Measurements from ENCODE around the gene DHDH.

DHDH gene

GRCh38 chr19:48946463-48947257, 13.2 kb downstream of the DHDH start:
- Mint-ChIP-seq H3K4me1 (ENCODE audit: low read depth) (peaks cover 8% of the 10 kb centered on the region), H3K9me3 (peaks cover 22% of the 10 kb centered on the region)
- intact Hi-C loops (cut with micrococcal nuclease) = no loop called here

GRCh38 chr19:48947258-48947542, 13.7 kb downstream of the DHDH start:
- intact Hi-C loops (cut with micrococcal nuclease) = no loop called here
- H3K27ac Mint-ChIP-seq = no peak overlapping the region
- peaks cover 8% of the 10 kb centered on the region for H3K27me3 Mint-ChIP-seq
- peaks cover 22% of the 10 kb centered on the region for H3K9me3 Mint-ChIP-seq
- H3K4me1 Mint-ChIP-seq (ENCODE audit: low read depth) = peaks cover 8% of the 10 kb centered on the region
- H3K4me3 Mint-ChIP-seq = no peak overlapping the region
- H3K36me3 Mint-ChIP-seq (ENCODE audit: low read depth) = no peaks in the 10 kb centered on the region

More at GRCh38 chr19:48946463-48947257, 13.2 kb downstream of the DHDH start:
- H3K27ac Mint-ChIP-seq = no peak overlapping the region
- no peak overlapping the region for H3K4me3 Mint-ChIP-seq
- H3K36me3 Mint-ChIP-seq (ENCODE audit: low read depth) = no peaks in the 10 kb centered on the region
- H3K27me3 Mint-ChIP-seq = peaks cover 3% of the 10 kb centered on the region

- intact Hi-C loops (cut with micrococcal nuclease) = no loop called here
- Mint-ChIP-seq H3K4me3 (no peak overlapping the region), H3K36me3 (ENCODE audit: low read depth) (peaks cover 2% of the 10 kb centered on the region), H3K27ac (peak overlapping the region; percentile 32), H3K9me3 (peaks cover 22% of the 10 kb centered on the region), H3K27me3 (peaks cover 8% of the 10 kb centered on the region), H3K4me1 (ENCODE audit: low read depth) (peaks cover 25% of the 10 kb centered on the region)
Measured at GRCh38 chr19:48950159-48950558, 16.7 kb downstream of the DHDH start.

GRCh38 chr19:48950830-48951519, 17.5 kb downstream of the DHDH start:
- H3K4me1 Mint-ChIP-seq (ENCODE audit: low read depth) = peaks cover 32% of the 10 kb centered on the region
- intact Hi-C loops (cut with micrococcal nuclease) = no loop called here

GRCh38 chr19:48953141-48953540, 19.6 kb downstream of the DHDH start:
- Mint-ChIP-seq H3K27ac (peak overlapping the region; percentile 62), H3K4me1 (ENCODE audit: low read depth) (peaks cover 54% of the 10 kb centered on the region)
- intact Hi-C loops (cut with micrococcal nuclease) = no loop called here

More at GRCh38 chr19:48950830-48951519, 17.5 kb downstream of the DHDH start:
- Mint-ChIP-seq H3K4me3 (no peak overlapping the region), H3K36me3 (ENCODE audit: low read depth) (peaks cover 10% of the 10 kb centered on the region), H3K27ac (no peak overlapping the region), H3K9me3 (peaks cover 22% of the 10 kb centered on the region), H3K27me3 (peaks cover 8% of the 10 kb centered on the region)

GRCh38 chr19:48953990-48954594, 20.6 kb downstream of the DHDH start:
- peaks cover 8% of the 10 kb centered on the region for H3K27me3 Mint-ChIP-seq

More at GRCh38 chr19:48953141-48953540, 19.6 kb downstream of the DHDH start:
- peaks cover 10% of the 10 kb centered on the region for H3K9me3 Mint-ChIP-seq
- peaks cover 8% of the 10 kb centered on the region for H3K27me3 Mint-ChIP-seq
- no peak overlapping the region for H3K4me3 Mint-ChIP-seq
- peaks cover 32% of the 10 kb centered on the region for H3K36me3 Mint-ChIP-seq (ENCODE audit: low read depth)

GRCh38 chr19:48954595-48955307, 21.3 kb downstream of the DHDH start, which contains the start of gene BAX:
TSS of gene BAX (plus strand) at chr19:48954875. CDS start at chr19:48954929, 54 bp downstream.
- H3K4me1 Mint-ChIP-seq (ENCODE audit: low read depth) = peaks cover 69% of the 10 kb centered on the region
- H3K4me3 Mint-ChIP-seq = peak within 1 kb of the TSS; percentile 85
- H3K27ac Mint-ChIP-seq = peak within 1 kb of the TSS; percentile 87
- intact Hi-C loops (cut with micrococcal nuclease) = no loop called here
- peaks cover 8% of the 10 kb centered on the region for H3K27me3 Mint-ChIP-seq
- H3K9me3 Mint-ChIP-seq = no peaks in the 10 kb centered on the region
- peaks cover 43% of the 10 kb centered on the region for H3K36me3 Mint-ChIP-seq (ENCODE audit: low read depth)

More at GRCh38 chr19:48953990-48954594, 20.6 kb downstream of the DHDH start:
- peaks cover 64% of the 10 kb centered on the region for H3K4me1 Mint-ChIP-seq (ENCODE audit: low read depth)
- H3K36me3 Mint-ChIP-seq (ENCODE audit: low read depth) = peaks cover 41% of the 10 kb centered on the region
- intact Hi-C loops (cut with micrococcal nuclease) = no loop called here
- H3K27ac Mint-ChIP-seq = peak overlapping the region; percentile 87
- H3K4me3 Mint-ChIP-seq = peak overlapping the region; percentile 85
- H3K9me3 Mint-ChIP-seq = peaks cover under 1% of the 10 kb centered on the region

- Mint-ChIP-seq H3K36me3 (ENCODE audit: low read depth) (peaks cover 44% of the 10 kb centered on the region), H3K4me3 (peak overlapping the region; percentile 85), H3K27ac (peak overlapping the region; percentile 87), H3K27me3 (peaks cover 8% of the 10 kb centered on the region), H3K4me1 (ENCODE audit: low read depth) (peaks cover 62% of the 10 kb centered on the region), H3K9me3 (no peaks in the 10 kb centered on the region)
- intact Hi-C loops (cut with micrococcal nuclease) = no loop called here
Measured at GRCh38 chr19:48955308-48955958, 21.9 kb downstream of the DHDH start.

- H3K9me3 Mint-ChIP-seq = no peaks in the 10 kb centered on the region
- no peak overlapping the region for H3K27ac Mint-ChIP-seq
- H3K27me3 Mint-ChIP-seq = no peaks in the 10 kb centered on the region
- H3K36me3 Mint-ChIP-seq (ENCODE audit: low read depth) = peaks cover 69% of the 10 kb centered on the region
- intact Hi-C loops (cut with micrococcal nuclease) = no loop called here
- H3K4me1 Mint-ChIP-seq (ENCODE audit: low read depth) = peaks cover 85% of the 10 kb centered on the region
- H3K4me3 Mint-ChIP-seq = no peak overlapping the region
Measured at GRCh38 chr19:48958006-48958405, 24.5 kb downstream of the DHDH start.

- H3K4me3 Mint-ChIP-seq = no peak overlapping the region
- no peaks in the 10 kb centered on the region for H3K9me3 Mint-ChIP-seq
- H3K36me3 Mint-ChIP-seq (ENCODE audit: low read depth) = peaks cover 85% of the 10 kb centered on the region
- H3K27ac Mint-ChIP-seq = peak overlapping the region; percentile 71
- intact Hi-C loops (cut with micrococcal nuclease) = no loop called here
- H3K27me3 Mint-ChIP-seq = no peaks in the 10 kb centered on the region
- H3K4me1 Mint-ChIP-seq (ENCODE audit: low read depth) = peaks cover 87% of the 10 kb centered on the region
Measured at GRCh38 chr19:48959341-48960239, 26.1 kb downstream of the DHDH start.

GRCh38 chr19:48961051-48961649, 27.7 kb downstream of the DHDH start:
- H3K4me1 Mint-ChIP-seq (ENCODE audit: low read depth) = peaks cover 78% of the 10 kb centered on the region
- H3K27ac Mint-ChIP-seq = peak overlapping the region; percentile 98
- peak overlapping the region; percentile 2 for H3K4me3 Mint-ChIP-seq
- no peaks in the 10 kb centered on the region for H3K9me3 Mint-ChIP-seq
- H3K27me3 Mint-ChIP-seq = no peaks in the 10 kb centered on the region
- peaks cover 89% of the 10 kb centered on the region for H3K36me3 Mint-ChIP-seq (ENCODE audit: low read depth)
- intact Hi-C loops (cut with micrococcal nuclease) = no loop called here

GRCh38 chr19:48961673-48962028, 28.2 kb downstream of the DHDH start:
- Mint-ChIP-seq H3K27me3 (no peaks in the 10 kb centered on the region), H3K27ac (peak overlapping the region; percentile 98), H3K4me3 (peak overlapping the region; percentile 100), H3K4me1 (ENCODE audit: low read depth) (peaks cover 73% of the 10 kb centered on the region), H3K9me3 (no peaks in the 10 kb centered on the region), H3K36me3 (ENCODE audit: low read depth) (peaks cover 89% of the 10 kb centered on the region)
- intact Hi-C loops (cut with micrococcal nuclease) = no loop called here

Measured in dendritic cell treated with granulocyte-macrophage colony-stimulating factor and Interleukin-4, amounts not matched to agents 40 ng/mL and 50 ng/mL, for 4 days (primary cell).